ENCODE measurements around the gene RAB31.

DNA sequence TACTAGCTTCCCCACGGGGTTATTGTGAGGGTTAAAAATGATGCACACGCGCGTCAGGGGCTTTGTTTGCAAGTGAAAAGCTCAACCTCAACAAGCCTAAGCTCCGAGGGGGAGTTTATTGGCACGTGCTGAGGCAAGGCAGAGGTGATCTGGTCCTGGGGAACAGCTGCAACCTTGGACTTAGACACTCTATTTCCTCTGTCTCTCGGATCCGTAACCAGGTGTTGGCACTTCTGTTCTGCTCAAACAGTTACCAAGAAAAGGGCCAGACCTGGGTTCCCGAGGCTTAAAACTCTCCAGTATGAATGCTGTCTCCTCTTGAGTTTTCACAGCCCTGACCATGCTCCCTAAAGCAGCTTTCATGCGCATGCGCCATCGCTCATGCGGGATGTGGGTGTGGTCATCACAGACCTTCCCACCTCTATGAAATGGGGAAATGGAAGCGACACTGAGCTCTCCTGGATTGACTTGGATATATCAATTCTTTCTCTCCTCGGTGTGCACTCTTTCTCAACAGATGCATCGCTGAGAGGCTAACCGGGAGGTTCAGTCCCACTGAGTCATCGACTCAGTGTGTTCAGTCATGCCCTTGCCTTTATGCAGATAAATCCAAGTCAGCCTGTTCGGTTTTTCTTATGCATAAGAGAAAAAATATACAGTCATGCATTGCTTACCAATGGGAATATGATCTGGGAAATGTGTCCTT, 19.9 kb upstream of the RAB31 start:
- TF ChIP-seq CTCF (conservative IDR thresholded peaks at IDR 0.05; ENCODE audit: low read depth, low read length), result no peak
- no peak for TF ChIP-seq EZH2 (IDR thresholded peaks at IDR 0.05; ENCODE audit: borderline replicate concordance, low read depth, low read length, poor library complexity, severe bottlenecking)
